H1 (cell line): Measurements from ENCODE around the gene THBD. TPM values are rescaled to one million over a fixed set of nuclear protein-coding genes. Genes with fewer than 3 reads are reported as not detected.
A peak's percentile ranks its signal among the peaks of the same experiment; 100 is the strongest.

Experiments
- CTCF ChIA-PET: fragments of 300-600 bp; sonication (Branson Sonifier 250); formaldehyde crosslinking; loops from one replicate; lab custom pipeline; 2021; ENCODE audit not compliant: partially characterized antibody; lab: Charles Lee
- POLR2A ChIA-PET: fragments of 300-600 bp; sonication (Branson Sonifier 250); formaldehyde crosslinking; loops from one replicate; lab custom pipeline; 2021; ENCODE audit warnings: inconsistent platforms; ENCODE audit not compliant: partially characterized antibody; lab: Charles Lee
- DNase-seq, 2 experiments: peaks; one replicate each; pipeline versions ENCODE4 v3.0.0 to v3.0.0-alpha.2; 2010 to 2022; ENCODE audit warnings: low spot score in 2 of 2, low read depth in 1 of 2, mixed read lengths in 1 of 2
- FAIRE-seq: peaks from 2 replicates; lab custom pipeline; 2011; peaks lifted over from hg19 to GRCh38; lab: Jason Lieb, UNC
- H2AFZ ChIP-seq: 2 replicates; pipeline ENCODE4 v1.8.1; 2012; ENCODE audit warnings: low read length, inconsistent platforms
- H2AK5ac ChIP-seq: 2 replicates; pipeline ENCODE4 v1.6.1; 2013; ENCODE audit warnings: low read depth, low read length
- H2BK120ac ChIP-seq: replicated peaks from 2 replicates; pipeline ENCODE3; 2013; ENCODE audit warnings: low read depth, low read length, inconsistent platforms
- H2BK12ac ChIP-seq: 2 replicates; pipeline ENCODE4 v1.6.1; 2013; ENCODE audit warnings: low read depth, low read length
- H2BK15ac ChIP-seq: 2 replicates; pipeline ENCODE4 v1.6.1; 2013; ENCODE audit warnings: low read length
- H2BK20ac ChIP-seq: 2 replicates; pipeline ENCODE4 v1.6.1; 2013; ENCODE audit warnings: low read length
- H2BK5ac ChIP-seq: 2 replicates; pipeline ENCODE4 v1.6.1; 2013; ENCODE audit warnings: low read depth, low read length
- H3K14ac ChIP-seq: 2 replicates; pipeline ENCODE4 v1.6.1; 2013; ENCODE audit warnings: inconsistent platforms; ENCODE audit not compliant: insufficient read length
- H3K18ac ChIP-seq: 2 replicates; pipeline ENCODE4 v1.6.1; 2013; ENCODE audit warnings: low read length; ENCODE audit errors: extremely low read depth
- H3K23ac ChIP-seq: 2 replicates; pipeline ENCODE4 v1.6.1; 2013; ENCODE audit warnings: inconsistent platforms; ENCODE audit not compliant: insufficient read length
- H3K23me2 ChIP-seq: 2 replicates; pipeline ENCODE4 v1.6.1; 2013; ENCODE audit warnings: low read depth, low read length
- H3K27ac ChIP-seq: 2 replicates; pipeline ENCODE4 v1.6.1; 2011; ENCODE audit warnings: low read depth, low read length, inconsistent platforms
- H3K27me3 ChIP-seq, 4 experiments: replicated peaks in 1 of 4; 1 replicate in 1 of 4; 2 replicates in 3 of 4; pipeline versions ENCODE4 v1.6.1 to v1.8.1; 2011 to 2013; ENCODE audit warnings: low read length in 3 of 4, mild to moderate bottlenecking in 3 of 4, inconsistent platforms in 2 of 4, mixed read lengths in 2 of 4, moderate library complexity in 1 of 4; ENCODE audit not compliant: control insufficient read depth in 3 of 4, insufficient read depth in 3 of 4; ENCODE audit errors: extremely low read depth in 1 of 4
- H3K36me3 ChIP-seq, 4 experiments: 2 replicates each; pipeline versions ENCODE4 v1.6.1 to v1.8.1; 2011 to 2013; ENCODE audit warnings: mild to moderate bottlenecking in 4 of 4, low read length in 3 of 4, moderate library complexity in 2 of 4, control low read depth in 1 of 4, inconsistent platforms in 1 of 4; ENCODE audit not compliant: insufficient read depth in 4 of 4, control insufficient read depth in 2 of 4
- H3K4ac ChIP-seq: replicated peaks from 2 replicates; pipeline ENCODE3; 2013; ENCODE audit warnings: low read length, low read depth, mixed read lengths, inconsistent platforms; ENCODE audit not compliant: insufficient read length
- H3K4me1 ChIP-seq, 4 experiments: replicated peaks in 1 of 4; 1 replicate in 1 of 4; 2 replicates in 3 of 4; pipeline versions ENCODE4 v1.6.1 to v1.8.1; 2011 to 2013; ENCODE audit warnings: low read length in 3 of 4, inconsistent platforms in 2 of 4, mixed read lengths in 1 of 4; ENCODE audit not compliant: insufficient read depth in 4 of 4, control insufficient read depth in 3 of 4
- H3K4me2 ChIP-seq, 2 experiments: 2 replicates each; pipeline versions ENCODE4 v1.6.1 to v1.8.1; 2011 to 2013; ENCODE audit warnings: low read depth in 2 of 2, low read length in 2 of 2, control low read depth in 1 of 2, inconsistent platforms in 1 of 2, mild to moderate bottlenecking in 1 of 2; ENCODE audit not compliant: insufficient read depth in 1 of 2
- H3K4me3 ChIP-seq, 4 experiments: fragments of 200-600, 300-600 bp in 1 of 4; sonication (generic), shearing (Covaris generic), sonication (Bioruptor Twin) in 1 of 4; 2 replicates each; pipeline versions ENCODE4 v1.5.1 to v1.8.1; 2011 to 2016; ENCODE audit warnings: low read length in 4 of 4, low read depth in 3 of 4, control low read depth in 2 of 4, inconsistent platforms in 2 of 4, mild to moderate bottlenecking in 2 of 4, mixed read lengths in 1 of 4, moderate library complexity in 1 of 4; ENCODE audit not compliant: insufficient read depth in 2 of 4; ENCODE audit errors: extremely low read depth in 1 of 4
- H3K56ac ChIP-seq: replicated peaks from 2 replicates; pipeline ENCODE3; 2013; ENCODE audit warnings: low read depth, mild to moderate bottlenecking, mixed read lengths, low read length, inconsistent platforms; ENCODE audit not compliant: insufficient read length
- H3K79me1 ChIP-seq: 2 replicates; pipeline ENCODE4 v1.6.1; 2013; ENCODE audit warnings: low read depth, low read length, control low read depth
- H3K79me2 ChIP-seq, 2 experiments: 2 replicates each; pipeline versions ENCODE4 v1.6.1 to v1.8.1; 2012 to 2013; ENCODE audit warnings: low read length in 2 of 2, mild to moderate bottlenecking in 2 of 2, inconsistent platforms in 1 of 2; ENCODE audit not compliant: insufficient read depth in 2 of 2, control insufficient read depth in 1 of 2
- H3K9ac ChIP-seq, 4 experiments: replicated peaks in 1 of 4; 1 replicate in 1 of 4; 2 replicates in 3 of 4; pipeline versions ENCODE4 v1.6.1 to v1.8.1; 2011 to 2013; ENCODE audit warnings: low read depth in 3 of 4, low read length in 3 of 4, control low read depth in 2 of 4, mild to moderate bottlenecking in 2 of 4, moderate library complexity in 2 of 4, inconsistent platforms in 1 of 4; ENCODE audit errors: extremely low read depth in 1 of 4
- H3K9me3 ChIP-seq, 2 experiments: 2 replicates each; pipeline versions ENCODE4 v1.6.1 to v1.8.1; 2012 to 2013; ENCODE audit warnings: mild to moderate bottlenecking in 2 of 2, moderate library complexity in 2 of 2, control low read depth in 1 of 2, inconsistent platforms in 1 of 2, low read depth in 1 of 2, low read length in 1 of 2, mixed read lengths in 1 of 2; ENCODE audit not compliant: insufficient read depth in 2 of 2
- H4K20me1 ChIP-seq, 2 experiments: replicated peaks in 1 of 2; 2 replicates each; pipeline versions ENCODE3 to v1.8.1; 2011 to 2013; ENCODE audit warnings: inconsistent platforms in 2 of 2, low read length in 2 of 2, mild to moderate bottlenecking in 1 of 2; ENCODE audit not compliant: insufficient read depth in 2 of 2, control insufficient read depth in 1 of 2
- H4K5ac ChIP-seq: 2 replicates; pipeline ENCODE4 v1.6.1; 2013; ENCODE audit warnings: low read length, low read depth, mixed read lengths, inconsistent platforms; ENCODE audit not compliant: insufficient read length
- H4K8ac ChIP-seq: 2 replicates; pipeline ENCODE4 v1.8.0; 2013; ENCODE audit warnings: mild to moderate bottlenecking, moderate library complexity, low read length, inconsistent platforms; ENCODE audit not compliant: insufficient read depth; ENCODE audit errors: extremely low read depth
- H4K91ac ChIP-seq: replicated peaks from 2 replicates; pipeline ENCODE3; 2013; ENCODE audit warnings: low read length, mixed read lengths, inconsistent platforms; ENCODE audit not compliant: insufficient read length
- CREB1 ChIP-seq: IDR thresholded peaks from 2 replicates; pipeline ENCODE4 v1.6.1; 2012; ENCODE audit warnings: inconsistent platforms
- EZH2 ChIP-seq: fragments of 200-600 bp; sonication (generic); IDR thresholded peaks from 2 replicates; pipeline ENCODE4 v1.7.1; 2012; ENCODE audit warnings: low read depth, mild to moderate bottlenecking, moderate library complexity, low read length, inconsistent platforms; ENCODE audit not compliant: severe bottlenecking
- KDM4A ChIP-seq: IDR thresholded peaks from one replicate; pipeline ENCODE4 v1.7.1; 2012; ENCODE audit warnings: low read depth, mild to moderate bottlenecking, moderate library complexity, low read length, inconsistent platforms; ENCODE audit not compliant: severe bottlenecking
- KDM5A ChIP-seq: fragments of 200-600 bp; IDR thresholded peaks from 2 replicates; pipeline ENCODE4 v1.7.1; 2012; ENCODE audit warnings: mild to moderate bottlenecking, low read length, inconsistent platforms, mixed read lengths
- NRF1 ChIP-seq: IDR thresholded peaks from 2 replicates; pipeline ENCODE4 v1.6.1; 2011; ENCODE audit warnings: mild to moderate bottlenecking, low read depth, low read length, improper control_type of control experiment
- RBBP5 ChIP-seq: IDR thresholded peaks from 2 replicates; pipeline ENCODE4 v1.7.1; 2012; ENCODE audit warnings: low read depth, mild to moderate bottlenecking, inconsistent platforms, low read length, moderate library complexity, borderline replicate concordance
- SP2 ChIP-seq: IDR thresholded peaks from 2 replicates; pipeline ENCODE4 v1.6.1; 2012; ENCODE audit warnings: mild to moderate bottlenecking, low read length, inconsistent platforms
- WGBS, 2 experiments: shearing (Covaris generic) in 1 of 2; methylation state at CpG; one replicate each; pipeline versions ENCODE4 v1.1.6 to v1.1.7; 2013 to 2015; ENCODE audit warnings: low lambda C conversion rate in 2 of 2, mixed read lengths in 2 of 2, inconsistent platforms in 1 of 2, low coverage in 1 of 2, missing lambda C conversion rate in 1 of 2; ENCODE audit not compliant: insufficient replicate concordance in 2 of 2, insufficient coverage in 1 of 2, insufficient read length in 1 of 2; ENCODE audit errors: extremely low coverage in 1 of 2, missing lambda C conversion rate in 1 of 2; 5-methylcytosine and 5-hydroxymethylcytosine counted together
- polyA plus RNA-seq, 7 experiments: library from polyadenylated mRNA; depleted of rRNA in 3 of 7; stranded (reverse) in 5 of 7; unstranded in 2 of 7; fragments of >200 nt in 5 of 7; fragments of 200-250 nt in 2 of 7; gene quantifications; 1 replicate in 5 of 7; 2 replicates in 1 of 7; 4 replicates in 1 of 7; pipeline versions ENCODE4 v1.2.1 to v1.2.3, GENCODE V29; 2011 to 2013; ENCODE audit warnings: missing spikeins in 2 of 7, mixed read lengths in 2 of 7
- total RNA-seq: library from RNA; stranded (reverse); fragmentation: NEBNext Ultra II Directional; extraction: Animal tissue kit (Norgen Biotek cat#: 25700); gene quantifications from 2 replicates; pipeline ENCODE4 v1.2.1, GENCODE V29; 2021
- TF ChIP-seq, protein P1 (sequence below), 3 experiments: IDR thresholded peaks; 1 replicate in 2 of 3; 2 replicates in 1 of 3; pipeline versions ENCODE4 v1.5.1 to v1.6.1; 2011; ENCODE audit warnings: low read length in 3 of 3, mild to moderate bottlenecking in 3 of 3, inconsistent platforms in 2 of 3, low read depth in 1 of 3, moderate library complexity in 1 of 3; ENCODE audit not compliant: insufficient read depth in 1 of 3; ENCODE audit errors: control extremely low read depth in 1 of 3
- TF ChIP-seq, protein P2 (sequence below): IDR thresholded peaks from 2 replicates; pipeline ENCODE4 v1.6.1; 2012; ENCODE audit warnings: inconsistent platforms

Gene THBD
- total and polyA plus RNA-seq, 2 of the 8 experiments (the other 6 are each of a cell fraction or from before 2014, with no cell fraction given) = 0.21 to 0.43 TPM

GRCh38 chr20:23035731-23036130, 13.7 kb downstream of the THBD start:
- no peak for FAIRE-seq
- peak overlapping the region; percentile 51; the same call in 1 of the 2 replicates for H3K18ac ChIP-seq
- peaks cover 0 to 3% (median 0%) of the 10 kb centered on the region in 4 experiments; a peak in 1 of 7 replicates for H3K4me1 ChIP-seq
- no peak overlapping the region for H3K14ac ChIP-seq
- H3K27me3 ChIP-seq = peaks cover 21 to 66% (median 50%) of the 10 kb centered on the region in 4 experiments
- CTCF ChIA-PET = interaction anchor here (2.1 to 4.2 kb wide), 2 partner anchors 11 to 15 kb away, joined by 10 to 17 read pairs; partner anchors contain the start of gene THBD
- H3K56ac ChIP-seq = no peak overlapping the region
- no peak for DNase-seq
- peaks cover 2% of the 10 kb centered on the region; the same call in 1 of the 2 replicates for H3K23me2 ChIP-seq
- peak overlapping the region; percentile 84 for H2AFZ ChIP-seq
- no peak overlapping the region for H3K23ac ChIP-seq
- peak overlapping the region; percentile 48 to 78 for H3K4me2 ChIP-seq
- peak overlapping the region; percentile 67 for H4K91ac ChIP-seq
- H3K4ac ChIP-seq = peak overlapping the region; percentile 42
- H3K79me1 ChIP-seq = no peaks in the 10 kb centered on the region
- no peak overlapping the region for H2BK120ac ChIP-seq
- H2AK5ac ChIP-seq = no peak overlapping the region
- POLR2A ChIA-PET = interaction anchor here (0.6 to 1.2 kb wide), 2 partner anchors 16 to 235 kb away, joined by 4 to 5 read pairs; no protein-coding TSS in a partner anchor
- no peak overlapping the region for H2BK5ac ChIP-seq
- H2BK12ac ChIP-seq = peak overlapping the region; percentile 81; the same call in 1 of the 2 replicates
- peak overlapping the region; percentile 61; the same call in 1 of the 2 replicates for H2BK15ac ChIP-seq
- H3K9ac ChIP-seq = no peak overlapping the region; a peak in 1 of 7 replicates
- WGBS, 2 experiments = 88% methylated on average over 35 of the region's 41 CpGs; no CpG with 5 or more reads in 1 of the 2 experiments
- no peaks in the 10 kb centered on the region; a peak in 1 of 8 replicates for H3K36me3 ChIP-seq
- no peaks in the 10 kb centered on the region for H4K20me1 ChIP-seq
- no peak overlapping the region for H4K5ac ChIP-seq
- peaks cover 0 to 5% of the 10 kb centered on the region in 2 experiments; a peak in 1 of 4 replicates for H3K9me3 ChIP-seq
- H3K79me2 ChIP-seq = no peaks in the 10 kb centered on the region
- H4K8ac ChIP-seq = no peak overlapping the region
- H3K27ac ChIP-seq = no peak overlapping the region
- H3K4me3 ChIP-seq = peak overlapping the region in 3 of 4 experiments; percentile 19 to 63 (median 24); a peak in 6 of 8 replicates
- no peak overlapping the region for H2BK20ac ChIP-seq
- no peak for TF ChIP-seq CREB1
- TF ChIP-seq SP2 = no peak
- no peak for TF ChIP-seq KDM4A
- no peak for TF ChIP-seq RBBP5
- TF ChIP-seq, protein P1, sequence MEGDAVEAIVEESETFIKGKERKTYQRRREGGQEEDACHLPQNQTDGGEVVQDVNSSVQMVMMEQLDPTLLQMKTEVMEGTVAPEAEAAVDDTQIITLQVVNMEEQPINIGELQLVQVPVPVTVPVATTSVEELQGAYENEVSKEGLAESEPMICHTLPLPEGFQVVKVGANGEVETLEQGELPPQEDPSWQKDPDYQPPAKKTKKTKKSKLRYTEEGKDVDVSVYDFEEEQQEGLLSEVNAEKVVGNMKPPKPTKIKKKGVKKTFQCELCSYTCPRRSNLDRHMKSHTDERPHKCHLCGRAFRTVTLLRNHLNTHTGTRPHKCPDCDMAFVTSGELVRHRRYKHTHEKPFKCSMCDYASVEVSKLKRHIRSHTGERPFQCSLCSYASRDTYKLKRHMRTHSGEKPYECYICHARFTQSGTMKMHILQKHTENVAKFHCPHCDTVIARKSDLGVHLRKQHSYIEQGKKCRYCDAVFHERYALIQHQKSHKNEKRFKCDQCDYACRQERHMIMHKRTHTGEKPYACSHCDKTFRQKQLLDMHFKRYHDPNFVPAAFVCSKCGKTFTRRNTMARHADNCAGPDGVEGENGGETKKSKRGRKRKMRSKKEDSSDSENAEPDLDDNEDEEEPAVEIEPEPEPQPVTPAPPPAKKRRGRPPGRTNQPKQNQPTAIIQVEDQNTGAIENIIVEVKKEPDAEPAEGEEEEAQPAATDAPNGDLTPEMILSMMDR (IDR thresholded peaks at IDR 0.05; ENCODE audit: control extremely low read depth in 1 of 3, insufficient read depth in 1 of 3, low read depth in 1 of 3, low read length in 3 of 3) = no peak
- TF ChIP-seq, protein P2, sequence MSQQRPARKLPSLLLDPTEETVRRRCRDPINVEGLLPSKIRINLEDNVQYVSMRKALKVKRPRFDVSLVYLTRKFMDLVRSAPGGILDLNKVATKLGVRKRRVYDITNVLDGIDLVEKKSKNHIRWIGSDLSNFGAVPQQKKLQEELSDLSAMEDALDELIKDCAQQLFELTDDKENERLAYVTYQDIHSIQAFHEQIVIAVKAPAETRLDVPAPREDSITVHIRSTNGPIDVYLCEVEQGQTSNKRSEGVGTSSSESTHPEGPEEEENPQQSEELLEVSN = peak; percentile 54; the same call in 1 of the 2 replicates
- no peak for TF ChIP-seq KDM5A
- no peak for TF ChIP-seq NRF1
- peak; percentile 5 for TF ChIP-seq EZH2
